Stimulated activated CD4-positive, alpha-beta T cell treated with anti-CD3 and anti-CD28 coated beads, Interleukin-1b, Interleukin-23, amount 100 ng/mL, for 24 hours (primary cell): ENCODE data around the gene COL16A1.
"Not testable (repeated sequence)": the region's sequence is repeated elsewhere in the genome, so short reads cannot be mapped to it uniquely, and the experiment has no call there.

Experiments
- DNase-seq, 4 experiments: peaks; one replicate each; pipeline ENCODE4 v3.0.0-alpha.2; 2020; ENCODE audit warnings: low read depth in 4 of 4, low spot score in 1 of 4

COL16A1 gene

GRCh38 chr1:31707059-31707600 lies 3.3 kb upstream of the COL16A1 start:
- not testable (repeated sequence) for DNase-seq

GRCh38 chr1:31706384-31707058 lies 2.7 kb upstream of the COL16A1 start:
- DNase-seq = no peak

DNA sequence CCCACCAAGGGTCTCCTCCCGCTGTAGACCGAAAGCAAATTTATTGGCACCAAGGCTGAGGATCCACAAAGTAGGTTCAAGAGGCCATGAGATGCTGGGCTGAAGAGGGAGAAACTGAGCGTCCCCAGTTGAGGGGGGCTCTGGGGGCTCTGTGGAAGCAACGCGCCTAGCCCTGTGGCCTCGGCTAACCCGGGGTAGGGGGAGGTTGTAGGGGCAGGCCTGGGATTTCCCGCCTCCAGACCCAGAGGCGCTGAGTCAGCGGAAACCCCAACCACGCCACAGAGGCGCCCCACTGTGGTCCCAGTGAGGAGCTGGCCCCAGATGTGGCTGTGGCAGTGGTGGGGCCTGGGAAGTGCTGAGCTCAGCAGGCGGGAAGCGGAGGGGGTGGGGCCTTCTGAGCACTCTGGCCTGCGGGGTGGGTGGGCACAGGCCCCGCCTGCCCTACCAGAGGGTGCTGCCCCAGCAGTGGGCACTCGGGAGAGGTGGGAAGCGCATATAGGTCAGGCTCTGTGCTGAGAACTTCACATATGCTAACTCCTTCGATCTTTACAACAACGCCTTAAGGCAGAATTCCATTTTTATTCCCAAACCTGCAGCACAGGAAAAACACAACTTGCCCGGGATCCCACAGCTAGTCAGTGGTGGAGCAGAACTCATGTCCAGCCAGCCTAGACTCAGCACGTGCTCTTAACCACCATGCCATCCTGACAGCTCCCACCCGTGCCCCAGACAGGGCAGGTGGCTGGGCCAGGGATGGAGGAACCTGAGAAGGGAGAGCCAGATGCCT lies 1.5 kb upstream of the COL16A1 start:
- DNase-seq = peak in 3 of 4 experiments; percentile 26 to 70 (median 39)

DNA sequence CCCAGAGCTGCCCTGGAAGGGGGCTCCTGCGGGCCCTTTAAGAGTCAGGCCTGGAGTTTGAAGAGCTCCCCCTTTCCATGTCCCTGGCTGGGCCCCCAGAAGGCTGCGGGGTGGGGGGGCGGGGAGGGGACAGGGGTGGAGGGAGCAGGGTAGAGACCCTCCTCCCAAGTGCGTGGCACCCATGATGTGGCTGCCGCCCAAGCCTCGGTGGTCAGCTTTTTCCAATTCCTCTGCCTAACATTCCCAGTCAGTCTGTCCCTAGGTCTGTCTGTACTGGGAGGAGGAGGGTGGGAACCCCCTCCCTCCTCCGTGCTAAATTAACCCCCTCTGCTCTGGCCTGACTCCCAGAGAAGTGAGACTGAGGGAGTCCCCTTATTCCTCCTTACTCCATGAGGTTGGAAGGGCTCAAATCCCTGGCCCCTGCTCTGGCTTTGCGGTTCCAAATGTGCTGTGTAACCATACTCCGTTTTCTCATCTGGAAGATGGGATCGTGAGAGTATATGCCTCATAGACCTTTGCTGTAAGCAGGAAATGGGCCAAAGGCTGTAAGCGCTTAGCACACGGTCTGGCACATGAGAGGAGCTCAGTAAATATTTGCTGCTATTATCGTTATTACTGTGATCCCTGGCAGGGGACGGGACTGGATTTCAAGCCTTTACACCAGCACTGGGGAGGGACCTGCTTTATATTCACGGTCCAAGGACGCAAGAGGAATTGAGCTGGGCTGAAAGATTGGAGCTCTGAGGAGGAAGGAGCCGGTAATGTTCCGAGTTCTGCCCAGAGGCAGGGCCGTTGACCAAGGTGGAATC lies 658 bp upstream of the COL16A1 start:
- no peak for DNase-seq

GRCh38 chr1:31702836-31703404 lies 897 bp downstream of the COL16A1 start:
- DNase-seq = no peak

- DNase-seq = no peak
These were observed 2.6 kb downstream of the COL16A1 start for GRCh38 chr1:31701091-31701736.

GRCh38 chr1:31700468-31701090 lies 3.2 kb downstream of the COL16A1 start:
- DNase-seq = no peak

GRCh38 chr1:31699341-31699891 lies 4.4 kb downstream of the COL16A1 start:
- no peak for DNase-seq

DNA sequence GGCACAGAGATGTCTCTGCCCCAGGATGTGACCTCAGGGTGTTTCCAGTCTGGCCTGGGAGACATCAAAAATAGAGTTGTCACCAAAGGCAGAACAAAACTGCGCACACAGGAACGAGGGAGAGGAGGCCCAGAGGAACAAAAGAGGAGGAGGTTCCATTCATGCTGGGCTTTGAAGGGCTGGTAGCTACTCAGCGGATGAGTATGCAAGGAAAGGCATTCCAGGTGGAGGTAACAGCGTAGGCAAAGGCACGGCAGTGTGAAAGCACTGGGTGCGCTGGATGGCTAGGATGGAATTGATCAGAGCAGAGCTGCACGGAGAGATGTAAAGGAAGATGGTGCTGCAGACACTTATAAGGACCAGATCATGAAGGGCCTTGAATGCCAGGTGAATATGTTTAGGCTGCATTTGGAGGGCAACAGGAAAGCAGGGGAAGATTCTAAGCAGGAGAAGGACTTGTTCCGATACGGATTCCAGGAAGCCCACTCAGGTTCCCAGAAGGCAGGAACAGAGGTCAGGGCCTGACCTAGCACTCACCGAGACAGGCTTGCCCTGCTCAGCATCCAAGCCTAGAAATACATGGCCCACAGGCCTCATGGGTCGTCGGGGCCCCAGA lies 6.3 kb downstream of the COL16A1 start:
- DNase-seq = no peak

DNA sequence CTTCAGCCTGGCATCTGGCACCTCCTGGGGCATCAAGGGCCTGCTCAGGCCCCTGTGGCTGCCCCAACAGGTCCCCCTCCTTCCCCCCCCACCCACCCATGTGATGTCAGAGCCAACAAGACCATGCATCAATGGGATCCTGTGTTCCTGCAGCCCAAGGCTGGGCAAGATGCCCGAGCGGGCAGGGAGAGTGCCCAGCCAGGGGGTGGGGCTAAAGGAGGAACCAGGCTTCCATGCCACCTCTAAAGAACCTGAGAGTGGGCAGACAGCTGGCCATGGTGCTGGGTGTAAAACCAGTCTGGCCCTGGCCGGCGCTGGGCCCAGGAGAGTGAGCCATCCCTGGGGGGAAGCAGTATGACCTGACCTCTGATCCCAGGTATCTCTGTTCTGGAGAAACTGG lies 7.6 kb downstream of the COL16A1 start:
- DNase-seq = no peak

DNA sequence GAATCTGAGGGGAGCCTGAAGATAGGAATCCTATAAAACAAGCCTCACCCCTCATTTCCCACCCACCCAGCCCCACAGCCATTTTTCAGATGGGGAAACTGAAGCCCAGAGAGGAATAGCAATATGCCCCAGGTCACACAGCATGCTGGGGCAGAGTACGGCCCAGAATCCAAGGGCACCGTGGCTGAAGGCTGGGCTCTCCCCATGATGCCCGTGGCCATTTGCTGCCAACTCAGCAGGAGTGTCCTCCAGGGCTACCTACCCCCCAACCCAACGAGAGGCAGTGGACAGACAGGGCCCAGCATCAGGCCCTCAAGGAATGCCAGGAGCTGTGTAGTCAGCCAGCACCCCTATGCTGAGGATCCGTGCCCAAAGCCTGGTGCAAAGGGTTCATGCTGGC lies 8.5 kb downstream of the COL16A1 start:
- no peak for DNase-seq

- DNase-seq = no peak
These were observed 8.9 kb downstream of the COL16A1 start for GRCh38 chr1:31694964-31695313.

- DNase-seq = no peak
These were observed 9.5 kb downstream of the COL16A1 start for GRCh38 chr1:31694069-31694963.

DNA sequence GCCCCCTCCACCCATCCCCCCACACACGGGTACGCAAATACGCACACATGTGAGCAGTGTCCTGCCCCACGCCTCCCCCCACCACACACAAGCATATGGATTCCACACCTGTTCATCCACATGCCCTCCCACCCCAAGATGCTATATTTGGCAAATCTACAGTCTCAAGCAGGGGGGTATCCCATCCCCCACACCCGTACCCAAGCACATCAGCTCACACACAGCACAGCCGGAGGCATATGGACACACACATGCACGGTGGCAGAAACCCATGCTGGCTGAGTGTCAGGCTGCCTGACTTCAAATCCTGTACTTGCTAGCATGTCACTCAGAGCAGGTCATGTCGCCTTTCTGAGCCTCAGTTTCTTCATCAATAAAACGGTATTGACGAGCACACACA lies 10.6 kb downstream of the COL16A1 start:
- DNase-seq = no peak

- no peak for DNase-seq
These were observed 11.9 kb downstream of the COL16A1 start for GRCh38 chr1:31691951-31692350.

GRCh38 chr1:31691446-31691845 lies 12.4 kb downstream of the COL16A1 start:
- no peak for DNase-seq

- DNase-seq = no peak
These were observed 12.9 kb downstream of the COL16A1 start for GRCh38 chr1:31690921-31691320.

- DNase-seq = no peak
These were observed 14.0 kb downstream of the COL16A1 start for GRCh38 chr1:31689854-31690253.

DNA sequence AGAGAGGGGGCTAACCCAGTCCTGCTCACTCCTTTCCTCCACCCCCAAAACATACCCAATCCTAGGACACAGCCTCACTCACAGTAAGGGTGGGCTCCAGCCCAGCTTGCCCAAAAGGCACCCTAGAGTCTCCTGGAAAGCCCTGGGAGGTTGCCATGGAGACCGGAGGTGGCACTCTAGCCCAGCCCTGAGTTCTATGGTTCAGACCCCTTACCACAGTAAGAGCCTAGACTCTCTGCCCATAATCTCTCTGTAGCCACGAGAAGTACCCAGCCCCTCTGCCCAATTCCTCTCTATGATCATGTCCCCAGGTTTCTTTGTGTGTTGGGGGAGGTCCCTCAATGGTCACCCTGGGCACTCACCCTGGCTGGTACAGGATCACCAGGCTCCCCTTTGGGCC lies 14.4 kb downstream of the COL16A1 start:
- no peak for DNase-seq
